Endodermal cell (in vitro differentiated cells): ENCODE results near the gene RNASEL. TPM values are rescaled to one million over a fixed set of nuclear protein-coding genes. Genes with fewer than 3 reads are reported as not detected.

Source experiments
- DNase-seq: peaks from one replicate; pipeline ENCODE4 v3.0.0-alpha.2; 2017
- H3K27ac ChIP-seq: 2 replicates; pipeline ENCODE4 v1.5.1; 2013; ENCODE audit warnings: mild to moderate bottlenecking, low read depth, low read length, moderate library complexity
- H3K27me3 ChIP-seq: 2 replicates; pipeline ENCODE4 v1.6.1; 2013; ENCODE audit warnings: mild to moderate bottlenecking, low read length, moderate library complexity; ENCODE audit not compliant: insufficient read depth, control insufficient read depth, poor library complexity, severe bottlenecking
- H3K36me3 ChIP-seq: 2 replicates; pipeline ENCODE4 v1.7.0; 2013; ENCODE audit warnings: mild to moderate bottlenecking, low read length, moderate library complexity; ENCODE audit not compliant: control insufficient read depth, insufficient read depth
- H3K4me1 ChIP-seq: one replicate; pipeline ENCODE4 v1.7.0; 2013; ENCODE audit warnings: low read length; ENCODE audit not compliant: control insufficient read depth, insufficient read depth
- H3K4me3 ChIP-seq: 2 replicates; pipeline ENCODE4 v1.5.1; 2013; ENCODE audit warnings: mild to moderate bottlenecking, low read length, moderate library complexity
- H3K9ac ChIP-seq: 2 replicates; pipeline ENCODE4 v1.6.1; 2013; ENCODE audit warnings: mild to moderate bottlenecking, low read length, moderate library complexity; ENCODE audit not compliant: poor library complexity, severe bottlenecking; ENCODE audit errors: extremely low read depth
- H3K9me3 ChIP-seq: 2 replicates; pipeline ENCODE4 v1.6.1; 2013; ENCODE audit warnings: mild to moderate bottlenecking, low read length, moderate library complexity; ENCODE audit not compliant: control insufficient read depth
- H3K27ac Mint-ChIP-seq: 2 replicates; pipeline ENCODE4 v1.8.0; 2020; ENCODE audit warnings: mixed read lengths
- H3K27me3 Mint-ChIP-seq: 2 replicates; pipeline ENCODE4 v1.8.0; 2021; ENCODE audit warnings: mild to moderate bottlenecking, mixed read lengths; ENCODE audit not compliant: insufficient read depth
- H3K36me3 Mint-ChIP-seq: 2 replicates; pipeline ENCODE4 v1.8.0; 2020; ENCODE audit warnings: low read depth, mixed read lengths
- H3K4me1 Mint-ChIP-seq: 2 replicates; pipeline ENCODE4 v1.8.0; 2020; ENCODE audit warnings: mixed read lengths
- H3K4me3 Mint-ChIP-seq: 2 replicates; pipeline ENCODE4 v1.8.0; 2020; ENCODE audit warnings: mild to moderate bottlenecking, moderate library complexity, mixed read lengths
- H3K9me3 Mint-ChIP-seq: 2 replicates; pipeline ENCODE4 v1.8.0; 2020; ENCODE audit warnings: mild to moderate bottlenecking, mixed read lengths
- CTCF ChIP-seq: fragments of 200-600 bp; sonication (generic); conservative IDR thresholded peaks from 2 replicates; pipeline ENCODE4 v1.5.0; 2021; ENCODE audit warnings: antibody characterized with exemption, mild to moderate bottlenecking
- WGBS, 2 experiments: methylation state at CpG; one replicate each; pipeline versions ENCODE4 v1.1.5 to v1.1.7; 2013; ENCODE audit warnings: missing lambda C conversion rate in 2 of 2, mixed read lengths in 1 of 2; ENCODE audit not compliant: insufficient coverage in 1 of 2, insufficient read length in 1 of 2; 5-methylcytosine and 5-hydroxymethylcytosine counted together
- total RNA-seq, 2 donors: library from RNA; stranded (reverse); fragmentation: NEBNext Ultra II Directional in 1 of 2; extraction: Animal tissue kit (Norgen Biotek cat#: 25700) in 1 of 2; gene quantifications; 2 replicates in 1 of 2; 3 replicates in 1 of 2; pipeline ENCODE4 v1.2.1, GENCODE V29; 2021

RNASEL gene
- total RNA-seq, 2 donors from 2014 or later, result 2.6 to 3.1 TPM

- H3K36me3 Mint-ChIP-seq, result no peaks in the 10 kb centered on the region
- TF ChIP-seq CTCF, result no peak
- H3K27me3 Mint-ChIP-seq, result peaks cover 36% of the 10 kb centered on the region
- Histone ChIP-seq H3K4me1 (peaks cover 3% of the 10 kb centered on the region), H3K36me3 (no peaks in the 10 kb centered on the region), H3K4me3 (no peak overlapping the region), H3K27me3 (peaks cover 15% of the 10 kb centered on the region), H3K9ac (no peak overlapping the region), H3K27ac (no peak overlapping the region), H3K9me3 (no peaks in the 10 kb centered on the region)
- no peak for DNase-seq
- H3K4me1 Mint-ChIP-seq, result peaks cover 32% of the 10 kb centered on the region
- H3K9me3 Mint-ChIP-seq, result no peaks in the 10 kb centered on the region
- H3K4me3 Mint-ChIP-seq, result no peak overlapping the region
- 76 to 86% methylated on average over 1 of the region's 1 CpG for WGBS, 2 experiments
- no peak overlapping the region for H3K27ac Mint-ChIP-seq
These were observed 18.5 kb upstream of the RNASEL start for GRCh38 chr1:182607566-182607965.

GRCh38 chr1:182604175-182605164, 15.4 kb upstream of the RNASEL start, which contains the start of gene RGS16:
RGS16 (minus strand) TSS chr1:182604389; CDS start chr1:182604259, 130 bp downstream.
- no peak for TF ChIP-seq CTCF
- Histone ChIP-seq H3K9me3 (no peaks in the 10 kb centered on the region), H3K4me1 (peaks cover 5% of the 10 kb centered on the region), H3K4me3 (peak within 1 kb of the TSS; percentile 74), H3K27me3 (peaks cover 15% of the 10 kb centered on the region), H3K9ac (peak within 1 kb of the TSS; percentile 16), H3K27ac (no peak within 1 kb of the TSS), H3K36me3 (peaks cover 13% of the 10 kb centered on the region)
- Mint-ChIP-seq H3K9me3 (no peaks in the 10 kb centered on the region), H3K27ac (no peak within 1 kb of the TSS), H3K4me3 (no peak within 1 kb of the TSS), H3K27me3 (peaks cover 34% of the 10 kb centered on the region), H3K4me1 (peaks cover 9% of the 10 kb centered on the region), H3K36me3 (no peaks in the 10 kb centered on the region)
- 18 to 21% methylated on average over 36 to 44 of the region's 44 CpGs for WGBS, 2 experiments
- DNase-seq, result peak; percentile 98

DNA sequence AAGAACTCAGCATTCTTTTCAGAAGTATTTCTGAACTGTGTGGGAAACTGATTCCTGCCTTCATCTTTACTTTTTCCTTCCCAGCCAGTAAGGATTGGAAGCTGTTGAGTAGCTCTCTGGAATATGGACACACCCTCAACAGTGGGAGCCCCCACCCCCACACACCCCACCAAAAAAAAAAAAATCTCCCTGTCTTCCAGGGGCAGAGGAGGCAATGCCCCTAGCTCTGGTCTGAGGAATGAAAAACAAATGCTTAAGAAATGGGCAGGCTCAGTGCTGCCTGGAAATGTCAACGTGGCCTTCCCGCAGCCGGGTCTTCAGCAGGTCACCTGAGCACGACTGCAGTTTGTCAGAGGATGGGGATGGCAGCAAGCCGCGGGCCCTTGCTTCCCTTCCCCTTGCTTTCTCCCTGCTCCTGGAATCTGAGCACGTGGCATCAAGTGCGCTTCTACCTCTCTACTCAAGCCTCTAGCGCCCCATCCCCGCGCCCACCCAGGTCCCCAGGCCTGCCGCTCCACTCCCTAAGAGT, 14.7 kb upstream of the RNASEL start:
- no peak overlapping the region for H3K4me3 Mint-ChIP-seq

More for the DNA sequence above, 14.7 kb upstream of the RNASEL start:
- no peak overlapping the region for H3K27ac Mint-ChIP-seq
- Histone ChIP-seq H3K9ac (peak overlapping the region; percentile 16), H3K36me3 (peaks cover 13% of the 10 kb centered on the region), H3K27ac (no peak overlapping the region), H3K4me3 (peak overlapping the region; percentile 74), H3K27me3 (peaks cover 15% of the 10 kb centered on the region), H3K9me3 (no peaks in the 10 kb centered on the region), H3K4me1 (peaks cover 5% of the 10 kb centered on the region)
- H3K36me3 Mint-ChIP-seq, result no peaks in the 10 kb centered on the region
- WGBS, 2 experiments, result 0 to 18% methylated on average over 1 to 12 of the region's 12 CpGs
- TF ChIP-seq CTCF, result peak; percentile 11
- H3K27me3 Mint-ChIP-seq, result peaks cover 30% of the 10 kb centered on the region
- no peak for DNase-seq
- H3K9me3 Mint-ChIP-seq, result no peaks in the 10 kb centered on the region
- peaks cover 12% of the 10 kb centered on the region for H3K4me1 Mint-ChIP-seq
